ENCODE data around the gene WDFY4.

DNA sequence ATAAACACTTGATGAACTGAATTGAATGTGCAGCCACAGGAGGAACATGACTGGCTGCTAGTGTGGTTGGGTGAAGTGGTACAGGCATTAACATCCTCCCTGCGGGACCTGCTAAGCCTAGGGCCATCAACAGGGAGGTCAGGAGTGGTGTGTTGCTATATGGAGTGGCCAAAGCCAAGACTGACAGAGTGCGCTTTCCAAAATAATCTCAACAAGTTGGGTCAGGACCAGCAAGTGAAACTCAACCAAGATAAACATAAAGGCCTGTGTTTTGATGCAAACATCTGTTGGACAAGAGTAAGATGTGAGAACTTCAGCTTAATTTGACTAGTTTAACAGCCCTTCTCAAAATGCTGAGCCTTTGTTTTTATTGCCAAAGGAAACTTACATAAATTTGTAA, 97.7 kb downstream of the WDFY4 start:
- TF ChIP-seq EZH2 (IDR thresholded peaks at IDR 0.05; ENCODE audit: insufficient read depth, poor library complexity, severe bottlenecking) (no peak), EZH2phosphoT487 (IDR thresholded peaks at IDR 0.05; ENCODE audit: insufficient read depth, low read depth) (no peak)
